B cell (primary cell): Measurements from ENCODE around the gene ILK. TPM values are rescaled to one million over a fixed set of nuclear protein-coding genes. Genes with fewer than 3 reads are reported as not detected.

Experiments
- ATAC-seq: fragments of 200-7000 bp; cut with Tn5 transposase; one replicate; pipeline ENCODE4 v1.10.0; 2021; ENCODE audit warnings: low read depth, mild to moderate bottlenecking, moderate number of reproducible peaks, moderate library complexity
- CTCF ChIA-PET: fragments of 350-600 bp; sonication (Branson Sonifier 250); formaldehyde crosslinking; loops from one replicate; lab custom pipeline; 2021; ENCODE audit warnings: antibody characterized with exemption, inconsistent platforms; lab: Charles Lee
- POLR2A ChIA-PET: fragments of 350-600 bp; sonication (Branson Sonifier 250); formaldehyde crosslinking; loops from one replicate; lab custom pipeline; 2021; ENCODE audit warnings: antibody characterized with exemption; lab: Charles Lee
- DNase-seq: peaks from one replicate; pipeline ENCODE4 v3.0.0; 2013
- H2AFZ ChIP-seq: 2 replicates; pipeline ENCODE4 v1.6.1; 2012; ENCODE audit warnings: mild to moderate bottlenecking, low read depth, low read length; ENCODE audit not compliant: insufficient read depth, poor library complexity, severe bottlenecking
- H3K27ac ChIP-seq, 2 donors: 1 replicate in 1 of 2; 2 replicates in 1 of 2; pipeline ENCODE4 v1.5.1; 2012 to 2013; ENCODE audit warnings: low read length in 2 of 2, mild to moderate bottlenecking in 2 of 2, moderate library complexity in 1 of 2
- H3K27me3 ChIP-seq, 4 experiments: fragments of 200-600 bp in 1 of 4; sonication (generic) in 1 of 4; replicated peaks in 1 of 4; 1 replicate in 2 of 4; 2 replicates in 2 of 4; pipeline versions ENCODE4 v1.6.1 to v1.7.0; 2013 to 2016; ENCODE audit warnings: low read length in 3 of 4, mild to moderate bottlenecking in 2 of 4, mixed read lengths in 1 of 4, moderate library complexity in 1 of 4; ENCODE audit not compliant: insufficient read depth in 4 of 4, control insufficient read depth in 3 of 4; ENCODE audit errors: control extremely low read depth in 1 of 4
- H3K36me3 ChIP-seq, 2 experiments: replicated peaks in 1 of 2; 1 replicate in 1 of 2; 2 replicates in 1 of 2; pipeline versions ENCODE4 v1.6.1 to v1.7.1; 2013; ENCODE audit warnings: low read length in 1 of 2; ENCODE audit not compliant: insufficient read depth in 2 of 2, control insufficient read depth in 1 of 2; ENCODE audit errors: control extremely low read depth in 1 of 2, extremely low read depth in 1 of 2
- H3K4me1 ChIP-seq, 2 donors: fragments of 200-600 bp in 1 of 2; sonication (generic) in 1 of 2; 1 replicate in 1 of 2; 2 replicates in 1 of 2; pipeline versions ENCODE4 v1.5.1 to v1.6.1; 2013 to 2017; ENCODE audit warnings: low read length in 2 of 2; ENCODE audit not compliant: control insufficient read depth in 2 of 2, insufficient read depth in 2 of 2
- H3K4me2 ChIP-seq: replicated peaks from 2 replicates; pipeline ENCODE3; 2012; ENCODE audit warnings: mild to moderate bottlenecking, low read depth, low read length; ENCODE audit not compliant: poor library complexity, severe bottlenecking
- H3K4me3 ChIP-seq, 5 experiments: fragments of 200-600 bp in 1 of 5; sonication (generic) in 1 of 5; 1 replicate in 3 of 5; 2 replicates in 2 of 5; pipeline versions ENCODE4 v1.5.1 to v1.7.0; 2011 to 2016; ENCODE audit warnings: low read length in 4 of 5, mild to moderate bottlenecking in 4 of 5, low read depth in 2 of 5, control low read depth in 1 of 5, moderate library complexity in 1 of 5; ENCODE audit not compliant: insufficient read depth in 1 of 5; ENCODE audit errors: control extremely low read depth in 1 of 5, extremely low read depth in 1 of 5
- H3K79me2 ChIP-seq: fragments of 200-600 bp; sonication (generic); one replicate; pipeline ENCODE4 v1.6.0; 2016; ENCODE audit warnings: low read length; ENCODE audit not compliant: control insufficient read depth, insufficient read depth
- H3K9ac ChIP-seq: fragments of 200-600 bp; sonication (generic); 2 replicates; pipeline ENCODE4 v1.6.1; 2017; ENCODE audit warnings: mild to moderate bottlenecking, low read length, moderate library complexity
- H3K9me3 ChIP-seq, 3 donors: one replicate each; pipeline versions ENCODE4 v1.6.1 to v1.7.1; 2013; ENCODE audit warnings: low read length in 2 of 3; ENCODE audit not compliant: control insufficient read depth in 2 of 3, insufficient read depth in 1 of 3; ENCODE audit errors: control extremely low read depth in 1 of 3
- H4K20me1 ChIP-seq: 2 replicates; pipeline ENCODE4 v1.6.0; 2012; ENCODE audit warnings: mild to moderate bottlenecking, low read length; ENCODE audit not compliant: insufficient read depth, control insufficient read depth, poor library complexity, severe bottlenecking
- H3K27ac Mint-ChIP-seq: one replicate; pipeline ENCODE4 v1.8.0; 2021; ENCODE audit warnings: mixed read lengths
- H3K27me3 Mint-ChIP-seq: one replicate; pipeline ENCODE4 v1.8.0; 2021; ENCODE audit warnings: mixed read lengths
- H3K4me1 Mint-ChIP-seq: one replicate; pipeline ENCODE4 v1.8.0; 2021; ENCODE audit warnings: mixed read lengths
- H3K4me3 Mint-ChIP-seq: one replicate; pipeline ENCODE4 v1.8.0; 2021; ENCODE audit warnings: mixed read lengths
- H3K9me3 Mint-ChIP-seq: one replicate; pipeline ENCODE4 v1.8.0; 2022; ENCODE audit warnings: mixed read lengths; ENCODE audit not compliant: insufficient read depth
- EZH2 ChIP-seq: IDR thresholded peaks from 2 replicates; pipeline ENCODE4 v1.6.1; 2012; ENCODE audit warnings: borderline replicate concordance, low read depth, mild to moderate bottlenecking, moderate library complexity, low read length; ENCODE audit not compliant: insufficient read depth, poor library complexity, severe bottlenecking
- WGBS: methylation state at CpG from one replicate; pipeline ENCODE4 v1.1.5; 2013; ENCODE audit warnings: missing lambda C conversion rate; ENCODE audit not compliant: insufficient coverage; 5-methylcytosine and 5-hydroxymethylcytosine counted together
- intact Hi-C: fragments of 100-400 bp; cut with micrococcal nuclease; formaldehyde crosslinking; loops from one replicate; pipeline ENCODE4 v1.10.0; 2022
- polyA plus RNA-seq: library from polyadenylated mRNA; depleted of rRNA; stranded (reverse); fragments of >200 nt; gene quantifications from 2 replicates; pipeline ENCODE4 v1.2.3, GENCODE V29; 2012
- total RNA-seq, 2 donors: library from RNA; stranded (reverse); fragments of 120-200 nt in 1 of 2; gene quantifications; 1 replicate in 1 of 2; 2 replicates in 1 of 2; pipeline versions ENCODE4 v1.2.3 to v1.2.4, GENCODE V29; 2013 to 2022
- TF ChIP-seq, protein P1 (sequence below): fragments of 200-600 bp; IDR thresholded peaks from one replicate; pipeline ENCODE4 v1.8.0; 2022; ENCODE audit warnings: antibody characterized with exemption, mild to moderate bottlenecking

The ILK gene
- total and polyA plus RNA-seq, 2 donors (not counting 1 experiment from before 2014, with no cell fraction given), result 88.5 to 131 TPM

DNA sequence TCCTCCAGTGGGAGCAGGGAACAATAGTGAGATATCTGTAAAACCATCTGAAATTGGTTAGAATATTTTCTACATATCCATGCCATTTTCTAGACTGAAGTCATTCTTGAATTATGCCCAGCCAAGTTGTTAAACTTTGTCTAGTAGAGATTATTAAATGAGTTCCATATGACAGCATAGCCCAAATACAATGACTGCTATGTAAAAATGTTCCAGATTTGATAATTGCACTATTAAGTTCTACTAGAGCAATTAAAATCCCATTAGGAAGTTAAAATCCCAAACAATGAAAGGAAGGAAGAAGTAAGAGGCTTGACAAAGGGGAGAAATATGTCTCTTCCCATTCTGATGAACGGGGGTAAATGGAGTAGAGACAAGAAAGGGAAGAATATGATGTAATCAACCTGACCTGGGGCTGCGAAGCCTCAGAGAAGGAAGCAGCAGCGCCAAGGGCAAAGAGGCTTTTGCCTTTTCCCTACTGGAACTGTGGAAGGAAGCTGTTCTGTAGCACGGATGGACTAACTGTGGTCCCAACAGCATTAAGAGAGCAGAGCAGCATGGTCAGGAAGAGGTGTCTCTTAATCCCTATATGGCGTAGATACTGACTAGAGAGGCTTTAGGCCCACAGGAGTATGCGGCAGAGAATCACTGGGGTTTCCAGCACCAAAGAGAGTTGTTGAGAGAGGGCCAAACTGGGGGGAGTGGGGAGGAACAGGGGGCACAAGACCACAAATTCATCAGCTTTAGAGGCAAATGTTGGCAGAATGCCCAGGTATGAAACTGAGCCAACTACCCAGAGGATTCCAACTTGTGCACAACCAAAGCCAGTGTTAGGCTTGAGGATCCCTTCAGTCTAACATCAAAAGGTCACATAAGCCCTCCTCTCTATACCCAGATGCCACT, 26.9 kb upstream of the ILK start:
- TF ChIP-seq, protein P1, sequence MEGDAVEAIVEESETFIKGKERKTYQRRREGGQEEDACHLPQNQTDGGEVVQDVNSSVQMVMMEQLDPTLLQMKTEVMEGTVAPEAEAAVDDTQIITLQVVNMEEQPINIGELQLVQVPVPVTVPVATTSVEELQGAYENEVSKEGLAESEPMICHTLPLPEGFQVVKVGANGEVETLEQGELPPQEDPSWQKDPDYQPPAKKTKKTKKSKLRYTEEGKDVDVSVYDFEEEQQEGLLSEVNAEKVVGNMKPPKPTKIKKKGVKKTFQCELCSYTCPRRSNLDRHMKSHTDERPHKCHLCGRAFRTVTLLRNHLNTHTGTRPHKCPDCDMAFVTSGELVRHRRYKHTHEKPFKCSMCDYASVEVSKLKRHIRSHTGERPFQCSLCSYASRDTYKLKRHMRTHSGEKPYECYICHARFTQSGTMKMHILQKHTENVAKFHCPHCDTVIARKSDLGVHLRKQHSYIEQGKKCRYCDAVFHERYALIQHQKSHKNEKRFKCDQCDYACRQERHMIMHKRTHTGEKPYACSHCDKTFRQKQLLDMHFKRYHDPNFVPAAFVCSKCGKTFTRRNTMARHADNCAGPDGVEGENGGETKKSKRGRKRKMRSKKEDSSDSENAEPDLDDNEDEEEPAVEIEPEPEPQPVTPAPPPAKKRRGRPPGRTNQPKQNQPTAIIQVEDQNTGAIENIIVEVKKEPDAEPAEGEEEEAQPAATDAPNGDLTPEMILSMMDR, result no peak
- no peak for TF ChIP-seq EZH2
- H3K36me3 ChIP-seq, result peaks cover 0 to 2% of the 10 kb centered on the region in 2 experiments
- no peak overlapping the region for H3K4me2 ChIP-seq
- WGBS, result 47% methylated on average over 5 of the region's 6 CpGs
- Mint-ChIP-seq H3K4me3 (no peak overlapping the region), H3K9me3 (no peaks in the 10 kb centered on the region), H3K4me1 (no peaks in the 10 kb centered on the region), H3K27ac (no peak overlapping the region), H3K27me3 (no peaks in the 10 kb centered on the region)
- DNase-seq (no peak), ATAC-seq (no peak)
- H4K20me1 ChIP-seq, result no peaks in the 10 kb centered on the region
- ChIA-PET POLR2A (no interaction called here), CTCF (no interaction called here)
- H3K4me1 ChIP-seq, result no peaks in the 10 kb centered on the region
- intact Hi-C loops, result no loop called here
- H3K79me2 ChIP-seq, result peaks cover 14% of the 10 kb centered on the region
- no peaks in the 10 kb centered on the region for H3K27me3 ChIP-seq
- H3K9ac ChIP-seq, result no peak overlapping the region
- no peak overlapping the region for H3K4me3 ChIP-seq
- H3K27ac ChIP-seq, result no peak overlapping the region
- H2AFZ ChIP-seq, result no peak overlapping the region
- H3K9me3 ChIP-seq, result no peaks in the 10 kb centered on the region

DNA sequence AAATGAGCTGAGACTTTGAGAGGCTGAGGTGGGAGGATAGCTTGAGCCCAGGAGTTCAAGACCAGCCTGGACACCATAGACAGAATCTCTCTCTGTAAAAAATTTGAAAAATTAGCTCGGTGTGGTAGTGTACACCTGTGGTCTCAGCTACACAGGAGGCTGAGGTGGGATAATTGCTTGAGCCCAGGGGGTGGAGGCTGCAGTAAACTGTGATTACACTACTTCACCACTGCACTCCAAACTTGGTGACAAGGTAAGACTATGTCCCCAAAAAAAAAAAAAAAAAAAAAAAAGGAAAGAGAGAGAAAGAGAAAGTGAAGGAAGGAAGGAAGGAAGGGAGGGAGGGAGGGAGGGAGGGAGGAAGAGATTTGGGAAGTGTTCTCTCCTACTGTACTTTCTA, 25.4 kb upstream of the ILK start:
- Mint-ChIP-seq H3K27me3 (no peaks in the 10 kb centered on the region), H3K4me3 (no peak overlapping the region), H3K9me3 (no peaks in the 10 kb centered on the region), H3K4me1 (no peaks in the 10 kb centered on the region), H3K27ac (no peak overlapping the region)
- intact Hi-C loops, result no loop called here
- DNase-seq, result no peak
- Histone ChIP-seq H3K79me2 (peaks cover 14% of the 10 kb centered on the region), H3K27ac (no peak overlapping the region), H3K36me3 (peaks cover 0 to 2% of the 10 kb centered on the region in 2 experiments), H4K20me1 (no peaks in the 10 kb centered on the region), H3K4me3 (no peak overlapping the region), H2AFZ (no peak overlapping the region), H3K9me3 (no peaks in the 10 kb centered on the region), H3K4me1 (no peaks in the 10 kb centered on the region), H3K4me2 (no peak overlapping the region), H3K27me3 (no peaks in the 10 kb centered on the region), H3K9ac (no peak overlapping the region)
- TF ChIP-seq, protein P1, result no peak
- no peak for TF ChIP-seq EZH2
- CTCF ChIA-PET, result no interaction called here
- WGBS, result no CpG with 5 or more reads among the region's 1 CpG
- POLR2A ChIA-PET, result no interaction called here
- no peak for ATAC-seq
